Measurements from ENCODE around the gene CCDC18.

The CCDC18 gene

DNA sequence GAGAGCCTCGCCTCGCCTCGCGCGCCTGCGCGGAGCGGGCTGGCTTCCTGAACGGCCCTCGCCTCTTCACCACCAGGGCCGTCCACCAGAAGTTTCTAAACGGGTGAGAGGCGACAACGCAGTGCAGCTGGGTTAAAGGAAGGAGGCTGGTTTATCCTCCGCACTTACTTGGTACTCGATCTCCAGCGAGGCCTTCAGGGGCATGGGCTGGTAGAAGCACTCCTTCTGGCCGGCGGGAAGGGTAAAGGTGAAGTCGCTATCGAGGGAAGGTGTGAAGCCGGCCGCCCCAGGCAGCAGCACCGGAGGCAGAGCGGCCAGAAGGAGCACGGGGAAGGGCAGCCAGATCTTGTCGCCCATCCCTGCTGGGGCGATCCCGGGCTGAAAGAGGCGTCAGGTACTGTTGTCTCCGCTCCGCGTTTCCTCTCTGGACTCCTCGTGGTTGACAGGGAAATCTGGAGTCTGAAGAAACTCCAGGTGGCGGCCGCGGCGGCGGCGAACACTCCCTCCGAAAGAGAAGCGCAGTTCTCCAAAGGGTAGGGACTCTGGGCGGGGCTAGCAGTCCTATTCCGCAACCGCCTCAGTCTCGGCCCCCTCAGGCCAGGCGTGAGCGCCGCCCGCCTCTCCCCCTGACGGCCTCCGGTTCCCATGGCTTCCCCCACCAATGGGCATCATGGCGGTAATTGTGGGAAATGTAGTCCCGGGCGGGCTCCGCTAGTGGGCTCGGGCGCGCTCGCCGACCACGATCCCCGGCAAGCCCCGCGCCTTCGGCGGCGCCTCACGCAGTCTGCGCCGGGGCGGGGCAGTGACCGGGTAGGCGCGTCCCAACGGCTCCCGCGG lies 420 bp upstream of the CCDC18 start, which contains the start of gene TMED5:
TSS of gene TMED5 (minus strand) at position 528 of the 837 bp plus-strand sequence. CDS start at position 357, 171 bp downstream.
- Histone ChIP-seq H3K4me2 (ENCODE audit: low read length) (peak within 1 kb of the TSS; percentile 94), H3K9me3 (ENCODE audit: insufficient read depth, low read length) (no peaks in the 10 kb centered on the region), H3K4me3 (ENCODE audit: low read length) (peak within 1 kb of the TSS; percentile 100), H3K27me3 (ENCODE audit: low read depth, low read length) (no peaks in the 10 kb centered on the region), H2AFZ (ENCODE audit: low read depth, low read length) (peak within 1 kb of the TSS; percentile 75; the same call in 1 of the 2 replicates), H3K79me2 (ENCODE audit: low read length) (peaks cover 72% of the 10 kb centered on the region), H3K4me1 (ENCODE audit: low read length) (peaks cover 19% of the 10 kb centered on the region), H3K36me3 (replicated peaks; ENCODE audit: low read depth, low read length) (peaks cover 16% of the 10 kb centered on the region), H3K9ac (ENCODE audit: low read length) (peak within 1 kb of the TSS; percentile 100), H4K20me1 (ENCODE audit: insufficient read depth, low read length) (peaks cover 24% of the 10 kb centered on the region), H3K27ac (ENCODE audit: low read length) (peak within 1 kb of the TSS; percentile 97)
- no peak for TF ChIP-seq EZH2phosphoT487 (IDR thresholded peaks at IDR 0.05; ENCODE audit: low read depth)
- TF ChIP-seq, protein P1, sequence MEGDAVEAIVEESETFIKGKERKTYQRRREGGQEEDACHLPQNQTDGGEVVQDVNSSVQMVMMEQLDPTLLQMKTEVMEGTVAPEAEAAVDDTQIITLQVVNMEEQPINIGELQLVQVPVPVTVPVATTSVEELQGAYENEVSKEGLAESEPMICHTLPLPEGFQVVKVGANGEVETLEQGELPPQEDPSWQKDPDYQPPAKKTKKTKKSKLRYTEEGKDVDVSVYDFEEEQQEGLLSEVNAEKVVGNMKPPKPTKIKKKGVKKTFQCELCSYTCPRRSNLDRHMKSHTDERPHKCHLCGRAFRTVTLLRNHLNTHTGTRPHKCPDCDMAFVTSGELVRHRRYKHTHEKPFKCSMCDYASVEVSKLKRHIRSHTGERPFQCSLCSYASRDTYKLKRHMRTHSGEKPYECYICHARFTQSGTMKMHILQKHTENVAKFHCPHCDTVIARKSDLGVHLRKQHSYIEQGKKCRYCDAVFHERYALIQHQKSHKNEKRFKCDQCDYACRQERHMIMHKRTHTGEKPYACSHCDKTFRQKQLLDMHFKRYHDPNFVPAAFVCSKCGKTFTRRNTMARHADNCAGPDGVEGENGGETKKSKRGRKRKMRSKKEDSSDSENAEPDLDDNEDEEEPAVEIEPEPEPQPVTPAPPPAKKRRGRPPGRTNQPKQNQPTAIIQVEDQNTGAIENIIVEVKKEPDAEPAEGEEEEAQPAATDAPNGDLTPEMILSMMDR (IDR thresholded peaks at IDR 0.05; ENCODE audit: low read depth, low read length): no peak

DNA sequence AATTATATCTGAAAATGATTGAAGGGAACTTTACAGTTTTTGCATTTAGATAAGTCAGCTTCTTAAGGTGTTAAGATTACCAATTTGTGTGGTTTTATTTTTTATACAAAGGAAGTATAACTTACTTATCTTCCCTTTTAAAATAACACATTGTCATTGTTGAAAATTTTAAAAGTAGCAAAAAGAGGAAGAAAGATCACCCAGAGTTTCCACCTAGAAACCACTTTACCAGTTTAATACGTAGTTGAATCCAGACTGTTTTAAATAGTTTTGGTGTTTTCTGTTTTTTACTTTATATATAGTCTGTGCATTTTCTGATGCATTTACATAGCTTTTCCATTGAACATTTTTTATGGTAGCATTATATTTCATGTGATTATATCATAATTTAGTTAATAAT lies 6.1 kb downstream of the CCDC18 start:
- Histone ChIP-seq H3K4me2 (ENCODE audit: low read length) (peak overlapping the region; percentile 10), H3K27ac (ENCODE audit: low read length) (no peak overlapping the region), H3K36me3 (replicated peaks; ENCODE audit: low read depth, low read length) (peaks cover 8% of the 10 kb centered on the region)

DNA sequence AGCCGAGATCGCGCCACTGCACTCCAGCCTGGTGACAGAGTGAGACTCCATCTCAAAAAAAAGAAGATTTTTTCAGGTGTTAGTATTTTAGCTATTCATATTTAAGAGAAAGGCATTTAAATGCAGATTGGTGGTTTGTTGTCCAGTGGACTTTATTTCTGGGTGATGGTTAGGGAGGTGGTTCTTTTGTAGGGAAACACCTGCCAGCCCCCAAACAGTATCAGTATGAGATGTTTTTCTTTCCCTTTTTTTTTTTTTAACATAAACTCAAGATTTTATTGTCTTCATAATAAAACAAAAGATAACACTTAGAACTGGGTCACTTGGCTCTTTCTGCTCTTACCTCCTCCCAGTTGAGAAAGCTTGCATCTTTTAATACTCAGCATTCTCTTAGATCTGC lies 9.9 kb downstream of the CCDC18 start:
- Histone ChIP-seq H4K20me1 (ENCODE audit: insufficient read depth, low read length) (no peaks in the 10 kb centered on the region), H3K79me2 (ENCODE audit: low read length) (peaks cover 3% of the 10 kb centered on the region; the same call in 1 of the 2 replicates), H2AFZ (ENCODE audit: low read depth, low read length) (no peak overlapping the region), H3K4me1 (ENCODE audit: low read length) (peaks cover 12% of the 10 kb centered on the region), H3K9me3 (ENCODE audit: insufficient read depth, low read length) (no peaks in the 10 kb centered on the region), H3K9ac (ENCODE audit: low read length) (no peak overlapping the region), H3K4me3 (ENCODE audit: low read length) (no peak overlapping the region), H3K27ac (ENCODE audit: low read length) (no peak overlapping the region), H3K4me2 (ENCODE audit: low read length) (no peak overlapping the region), H3K27me3 (ENCODE audit: low read depth, low read length) (no peaks in the 10 kb centered on the region), H3K36me3 (replicated peaks; ENCODE audit: low read depth, low read length) (peaks cover 13% of the 10 kb centered on the region)
- TF ChIP-seq EZH2phosphoT487 (IDR thresholded peaks at IDR 0.05; ENCODE audit: low read depth): no peak
- TF ChIP-seq, protein P1 (IDR thresholded peaks at IDR 0.05; ENCODE audit: low read depth, low read length): no peak

More for the DNA sequence above, 6.1 kb downstream of the CCDC18 start:
- no peaks in the 10 kb centered on the region for H4K20me1 ChIP-seq (ENCODE audit: insufficient read depth, low read length)
- H3K79me2 ChIP-seq (ENCODE audit: low read length): peaks cover 21% of the 10 kb centered on the region
- H3K4me3 ChIP-seq (ENCODE audit: low read length): no peak overlapping the region
- H3K9ac ChIP-seq (ENCODE audit: low read length): no peak overlapping the region
- TF ChIP-seq EZH2phosphoT487 (IDR thresholded peaks at IDR 0.05; ENCODE audit: low read depth): no peak
- TF ChIP-seq, protein P1 (IDR thresholded peaks at IDR 0.05; ENCODE audit: low read depth, low read length): no peak
- no peaks in the 10 kb centered on the region for H3K27me3 ChIP-seq (ENCODE audit: low read depth, low read length)
- H3K4me1 ChIP-seq (ENCODE audit: low read length): peaks cover 14% of the 10 kb centered on the region
- H3K9me3 ChIP-seq (ENCODE audit: insufficient read depth, low read length): no peaks in the 10 kb centered on the region
- no peak overlapping the region for H2AFZ ChIP-seq (ENCODE audit: low read depth, low read length)

DNA sequence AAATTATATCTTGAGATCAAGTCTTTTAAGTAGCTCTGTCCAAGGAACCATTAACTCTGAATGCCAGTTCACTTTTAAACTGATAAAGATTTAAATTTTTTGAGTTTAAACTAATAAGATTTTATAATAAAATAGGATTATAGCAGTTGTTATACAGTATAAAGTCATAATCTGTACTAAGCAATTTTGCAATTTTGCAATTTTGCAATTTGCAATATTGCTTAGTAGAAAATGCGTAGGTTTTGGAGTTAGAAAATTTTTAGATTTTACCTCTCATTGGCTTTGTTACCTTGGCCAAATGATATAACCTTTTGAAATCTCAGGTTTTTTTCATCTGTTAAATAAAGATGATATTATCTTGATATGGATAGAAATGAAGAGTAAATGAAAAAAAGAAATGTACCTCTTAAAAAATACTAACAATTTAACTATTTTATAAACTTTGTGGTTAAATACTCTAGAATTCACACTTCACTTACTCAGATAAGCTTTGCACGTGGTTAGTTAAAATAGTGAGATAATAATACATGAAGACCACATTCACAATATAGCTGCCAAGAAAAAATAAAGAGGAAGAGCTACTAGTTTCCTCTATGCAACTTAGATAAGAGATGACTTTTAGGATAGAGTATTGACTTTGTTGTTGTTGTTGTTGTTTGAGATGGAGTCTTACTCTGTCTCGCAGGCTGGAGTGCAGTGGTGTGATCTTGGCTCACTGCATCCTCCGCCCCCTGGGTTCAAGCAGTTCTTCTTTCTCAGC lies 13.9 kb downstream of the CCDC18 start:
- Histone ChIP-seq H3K79me2 (ENCODE audit: low read length) (no peaks in the 10 kb centered on the region), H3K4me2 (ENCODE audit: low read length) (no peak overlapping the region), H4K20me1 (ENCODE audit: insufficient read depth, low read length) (no peaks in the 10 kb centered on the region), H3K27me3 (ENCODE audit: low read depth, low read length) (no peaks in the 10 kb centered on the region), H3K36me3 (replicated peaks; ENCODE audit: low read depth, low read length) (peaks cover 21% of the 10 kb centered on the region), H3K4me3 (ENCODE audit: low read length) (no peak overlapping the region), H2AFZ (ENCODE audit: low read depth, low read length) (no peak overlapping the region), H3K9me3 (ENCODE audit: insufficient read depth, low read length) (no peaks in the 10 kb centered on the region), H3K9ac (ENCODE audit: low read length) (no peak overlapping the region), H3K27ac (ENCODE audit: low read length) (no peak overlapping the region), H3K4me1 (ENCODE audit: low read length) (peaks cover 9% of the 10 kb centered on the region; the same call in 1 of the 2 replicates)
- TF ChIP-seq EZH2phosphoT487 (IDR thresholded peaks at IDR 0.05; ENCODE audit: low read depth): no peak
- TF ChIP-seq, protein P1 (IDR thresholded peaks at IDR 0.05; ENCODE audit: low read depth, low read length): no peak
